Lower leg skin (tissue), 4 donors: ENCODE data around the gene PTPN18. TPM values are rescaled to one million over a fixed set of nuclear protein-coding genes. Genes with fewer than 3 reads are reported as not detected.

Source experiments
- DNase-seq, 2 donors: peaks; one replicate each; pipeline ENCODE4 v3.0.0-alpha.2; 2019; ENCODE audit warnings: low spot score in 2 of 2
- H3K4me3 ChIP-seq: fragments of 200-600 bp; sonication (generic); 2 replicates; pipeline ENCODE4 v1.5.1; 2017; ENCODE audit warnings: mild to moderate bottlenecking, low read depth; ENCODE audit not compliant: poor library complexity, severe bottlenecking
- POLR2A ChIP-seq, 2 donors: fragments of 450-650 bp; IDR thresholded peaks; one replicate each; pipeline ENCODE4 v1.6.1; 2016 to 2017; ENCODE audit warnings: antibody characterized with exemption in 2 of 2, mild to moderate bottlenecking in 1 of 2, moderate library complexity in 1 of 2
- WGBS, 2 donors: methylation state at CpG; one replicate each; pipeline ENCODE4 v1.1.5; 2018; 5-methylcytosine and 5-hydroxymethylcytosine counted together
- intact Hi-C: fragments of 100-400 bp; cut with DNase I; formaldehyde crosslinking; loops from one replicate; pipeline ENCODE4 v1.15.0; 2023; ENCODE audit warnings: low total_unique reads
- total RNA-seq, 4 donors: library from RNA; depleted of rRNA; stranded (reverse); fragments of >200 nt; gene quantifications; one replicate each; pipeline ENCODE4 v1.1.0, GENCODE V29; 2016
- TF ChIP-seq, protein P1 (sequence below), 3 donors: fragments of 450-650 bp; IDR thresholded peaks; one replicate each; pipeline ENCODE4 v1.5.1; 2016; ENCODE audit warnings: antibody characterized with exemption in 3 of 3, mild to moderate bottlenecking in 3 of 3, moderate library complexity in 2 of 3

The PTPN18 gene
- total RNA-seq, 4 donors from 2014 or later: 18.7 to 31.1 (median 25.4) TPM

- intact Hi-C loops: no loop called here
- no peak for DNase-seq
- TF ChIP-seq POLR2A (IDR thresholded peaks at IDR 0.05): no peak
- TF ChIP-seq, protein P1, sequence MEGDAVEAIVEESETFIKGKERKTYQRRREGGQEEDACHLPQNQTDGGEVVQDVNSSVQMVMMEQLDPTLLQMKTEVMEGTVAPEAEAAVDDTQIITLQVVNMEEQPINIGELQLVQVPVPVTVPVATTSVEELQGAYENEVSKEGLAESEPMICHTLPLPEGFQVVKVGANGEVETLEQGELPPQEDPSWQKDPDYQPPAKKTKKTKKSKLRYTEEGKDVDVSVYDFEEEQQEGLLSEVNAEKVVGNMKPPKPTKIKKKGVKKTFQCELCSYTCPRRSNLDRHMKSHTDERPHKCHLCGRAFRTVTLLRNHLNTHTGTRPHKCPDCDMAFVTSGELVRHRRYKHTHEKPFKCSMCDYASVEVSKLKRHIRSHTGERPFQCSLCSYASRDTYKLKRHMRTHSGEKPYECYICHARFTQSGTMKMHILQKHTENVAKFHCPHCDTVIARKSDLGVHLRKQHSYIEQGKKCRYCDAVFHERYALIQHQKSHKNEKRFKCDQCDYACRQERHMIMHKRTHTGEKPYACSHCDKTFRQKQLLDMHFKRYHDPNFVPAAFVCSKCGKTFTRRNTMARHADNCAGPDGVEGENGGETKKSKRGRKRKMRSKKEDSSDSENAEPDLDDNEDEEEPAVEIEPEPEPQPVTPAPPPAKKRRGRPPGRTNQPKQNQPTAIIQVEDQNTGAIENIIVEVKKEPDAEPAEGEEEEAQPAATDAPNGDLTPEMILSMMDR (IDR thresholded peaks at IDR 0.05): no peak
- H3K4me3 ChIP-seq: no peak overlapping the region
- WGBS, 2 donors: 80 to 92% methylated on average over 1 of the region's 1 CpG
These were observed 10.9 kb downstream of the PTPN18 start for GRCh38 chr2:130366720-130367119.

DNA sequence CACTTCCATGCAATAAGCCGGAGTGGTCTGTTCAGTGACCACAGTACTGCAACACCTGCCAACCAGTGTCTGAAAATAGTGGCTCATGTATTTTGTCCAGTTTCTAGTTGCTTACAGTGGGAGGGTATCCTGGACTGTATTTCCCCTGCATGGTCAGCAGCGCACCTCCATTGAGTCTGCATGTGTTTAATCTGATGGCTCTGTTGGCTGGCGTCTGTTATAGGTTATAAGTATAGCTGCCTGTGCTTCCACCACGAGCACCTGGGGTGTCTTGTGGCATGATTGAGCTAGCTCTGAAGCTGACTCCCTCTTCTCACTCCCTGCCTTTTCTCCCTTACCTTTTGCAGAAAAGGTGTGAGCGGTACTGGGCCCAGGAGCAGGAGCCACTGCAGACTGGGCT, 12.9 kb downstream of the PTPN18 start:
- intact Hi-C loops: no loop called here
- no peak for TF ChIP-seq POLR2A (IDR thresholded peaks at IDR 0.05)
- TF ChIP-seq, protein P1 (IDR thresholded peaks at IDR 0.05): no peak
- peak in 1 of 2 donors; percentile 34 for DNase-seq
- WGBS, 2 donors: 89 to 91% methylated on average over 5 of the region's 5 CpGs
- no peak overlapping the region for H3K4me3 ChIP-seq

- TF ChIP-seq, protein P1 (IDR thresholded peaks at IDR 0.05): no peak
- TF ChIP-seq POLR2A (IDR thresholded peaks at IDR 0.05): no peak
- no peak overlapping the region for H3K4me3 ChIP-seq
- intact Hi-C loops: no loop called here
These were observed 13.6 kb downstream of the PTPN18 start for GRCh38 chr2:130369311-130369964.

DNA sequence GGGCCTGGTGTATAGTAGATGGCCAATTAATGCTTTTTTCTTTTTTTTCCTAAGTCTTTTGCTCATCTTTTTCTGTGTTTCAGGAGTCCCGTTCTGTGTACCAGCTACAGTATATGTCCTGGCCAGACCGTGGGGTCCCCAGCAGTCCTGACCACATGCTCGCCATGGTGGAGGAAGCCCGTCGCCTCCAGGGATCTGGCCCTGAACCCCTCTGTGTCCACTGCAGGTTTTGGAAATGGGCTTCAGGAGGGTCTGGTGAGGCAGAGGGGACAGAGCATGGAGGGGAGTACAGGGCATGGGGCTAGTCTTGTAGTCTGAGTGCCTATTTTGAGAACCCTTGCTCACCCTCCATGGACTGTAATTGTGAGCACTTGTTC, 14.1 kb downstream of the PTPN18 start:
- WGBS, 2 donors: 93 to 94% methylated on average over 5 of the region's 5 CpGs
- peak in 1 of 2 donors; percentile 68 for DNase-seq
- TF ChIP-seq POLR2A (IDR thresholded peaks at IDR 0.05): no peak
- TF ChIP-seq, protein P1 (IDR thresholded peaks at IDR 0.05): no peak
- intact Hi-C loops: no loop called here
- H3K4me3 ChIP-seq: no peak overlapping the region

More at GRCh38 chr2:130369311-130369964, 13.6 kb downstream of the PTPN18 start:
- DNase-seq: no peak

GRCh38 chr2:130370490-130370889, 14.6 kb downstream of the PTPN18 start:
- intact Hi-C loops: no loop called here
- DNase-seq: peak in 1 of 2 donors; percentile 74
- H3K4me3 ChIP-seq: no peak overlapping the region
- WGBS, 2 donors: 86 to 91% methylated on average over 9 of the region's 9 CpGs
- TF ChIP-seq, protein P1 (IDR thresholded peaks at IDR 0.05): no peak
- TF ChIP-seq POLR2A (IDR thresholded peaks at IDR 0.05): no peak

DNA sequence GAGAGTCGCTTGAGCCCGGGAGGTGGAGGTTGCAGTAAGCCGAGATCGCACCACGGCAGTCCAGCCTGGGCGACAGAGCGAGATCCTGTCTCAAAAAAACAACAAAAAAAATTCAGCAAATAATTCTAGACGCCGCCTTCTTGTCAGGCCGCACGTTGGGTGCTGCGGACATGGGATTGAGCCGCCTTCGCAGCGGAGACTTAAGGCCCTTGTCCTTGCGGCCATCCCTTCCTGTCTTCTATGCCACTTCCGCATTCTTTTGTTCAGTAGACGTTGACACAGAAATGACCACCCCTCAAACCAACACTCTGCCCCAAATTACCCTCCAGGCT, 15.8 kb downstream of the PTPN18 start:
- H3K4me3 ChIP-seq: peak overlapping the region; percentile 81
- TF ChIP-seq POLR2A (IDR thresholded peaks at IDR 0.05): no peak
- TF ChIP-seq, protein P1 (IDR thresholded peaks at IDR 0.05): no peak
- DNase-seq: no peak
- WGBS, 2 donors: 62 to 63% methylated on average over 18 of the region's 18 CpGs
- intact Hi-C loops: no loop called here
